Nephron progenitor cell (in vitro differentiated cells): ENCODE results near the gene ZBTB2.
A peak's percentile ranks its signal among the peaks of the same experiment; 100 is the strongest.

Experiments
- DNase-seq: peaks from one replicate; pipeline ENCODE4 v3.0.0; 2021
- H3K27ac Mint-ChIP-seq: 2 replicates; pipeline ENCODE4 v1.8.0; 2021; ENCODE audit warnings: mild to moderate bottlenecking, moderate library complexity, mixed read lengths
- H3K27me3 Mint-ChIP-seq: 2 replicates; pipeline ENCODE4 v1.8.0; 2021; ENCODE audit warnings: mild to moderate bottlenecking, low read depth, mixed read lengths; ENCODE audit not compliant: poor library complexity
- H3K36me3 Mint-ChIP-seq: 2 replicates; pipeline ENCODE4 v1.8.0; 2021; ENCODE audit warnings: low read depth, mixed read lengths
- H3K4me1 Mint-ChIP-seq: 2 replicates; pipeline ENCODE4 v1.8.0; 2021; ENCODE audit warnings: mixed read lengths
- H3K4me3 Mint-ChIP-seq: 2 replicates; pipeline ENCODE4 v1.8.0; 2021; ENCODE audit warnings: mild to moderate bottlenecking, moderate library complexity, mixed read lengths
- H3K9me3 Mint-ChIP-seq: 2 replicates; pipeline ENCODE4 v1.8.0; 2021; ENCODE audit warnings: mild to moderate bottlenecking, moderate library complexity, mixed read lengths
- CTCF ChIP-seq: fragments of 200-600 bp; sonication (generic); IDR thresholded peaks from 2 replicates; pipeline ENCODE4 v1.5.0; 2021; ENCODE audit warnings: antibody characterized with exemption

ZBTB2 gene

GRCh38 chr6:151389618-151390275 is 1.6 kb downstream of the ZBTB2 start:
- H3K4me1 Mint-ChIP-seq, result peaks cover 33% of the 10 kb centered on the region
- DNase-seq, result no peak
- H3K27ac Mint-ChIP-seq, result peak overlapping the region; percentile 97
- H3K27me3 Mint-ChIP-seq, result no peaks in the 10 kb centered on the region
- H3K36me3 Mint-ChIP-seq, result peaks cover 25% of the 10 kb centered on the region
- no peak for TF ChIP-seq CTCF
- no peaks in the 10 kb centered on the region for H3K9me3 Mint-ChIP-seq
- H3K4me3 Mint-ChIP-seq, result peak overlapping the region; percentile 91

DNA sequence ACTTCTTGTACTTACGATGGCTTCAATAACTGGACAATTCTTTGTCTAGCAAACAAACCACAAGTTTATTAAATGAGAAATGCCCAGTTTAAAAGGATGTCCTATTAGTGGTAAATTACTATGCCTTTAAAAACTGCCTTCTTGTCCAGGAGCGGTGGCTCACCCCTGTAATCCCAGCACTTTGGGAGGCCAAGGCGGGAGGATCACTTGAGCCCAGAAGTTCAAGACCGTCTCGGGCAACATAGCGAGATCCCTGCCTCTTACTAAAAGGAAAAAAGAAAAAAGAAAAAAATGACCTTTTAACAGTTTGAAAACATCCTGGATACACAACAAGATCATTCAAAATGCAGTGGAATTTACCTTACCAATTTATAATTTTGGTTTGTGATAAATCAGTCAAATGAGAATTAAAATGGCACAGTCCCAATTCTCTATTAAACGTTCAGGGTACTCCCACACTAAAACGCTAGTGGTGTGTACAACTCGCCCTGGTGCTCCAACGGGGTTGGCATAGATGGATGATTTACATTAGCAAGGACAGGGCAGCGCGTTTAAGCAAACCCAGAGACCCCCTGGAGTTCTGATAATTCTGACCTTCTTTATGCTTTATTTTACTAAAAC is 2.3 kb downstream of the ZBTB2 start:
- Mint-ChIP-seq H3K4me1 (peaks cover 29% of the 10 kb centered on the region), H3K27me3 (no peaks in the 10 kb centered on the region), H3K4me3 (peak overlapping the region; percentile 91), H3K36me3 (peaks cover 22% of the 10 kb centered on the region), H3K27ac (peak overlapping the region; percentile 97), H3K9me3 (no peaks in the 10 kb centered on the region)
- DNase-seq, result no peak
- no peak for TF ChIP-seq CTCF

DNA sequence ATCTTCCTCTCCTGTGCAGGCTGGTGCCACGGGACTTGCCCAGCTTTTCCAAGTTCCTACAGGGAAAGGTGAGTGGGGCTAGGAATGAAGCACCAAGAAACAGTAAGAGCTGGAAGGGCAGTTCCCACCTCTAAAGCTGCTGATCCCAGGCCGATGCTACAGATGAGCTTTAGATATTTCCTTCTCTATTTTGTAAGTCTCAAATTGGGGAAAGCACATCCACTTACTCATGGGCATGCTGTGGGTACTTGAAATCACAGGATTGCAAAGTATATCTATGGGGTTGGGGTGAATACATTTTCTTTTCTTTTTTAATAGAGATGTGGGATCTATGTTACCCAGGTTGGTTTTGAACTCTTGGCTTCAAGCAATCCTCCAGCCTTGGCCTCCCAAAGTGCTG is 3.1 kb downstream of the ZBTB2 start:
- DNase-seq, result no peak
- H3K9me3 Mint-ChIP-seq, result no peaks in the 10 kb centered on the region
- peaks cover 21% of the 10 kb centered on the region for H3K4me1 Mint-ChIP-seq
- H3K27me3 Mint-ChIP-seq, result no peaks in the 10 kb centered on the region
- H3K27ac Mint-ChIP-seq, result peak overlapping the region; percentile 32
- H3K4me3 Mint-ChIP-seq, result peak overlapping the region; percentile 30
- no peak for TF ChIP-seq CTCF
- H3K36me3 Mint-ChIP-seq, result peaks cover 17% of the 10 kb centered on the region

GRCh38 chr6:151387175-151387970 is 4.0 kb downstream of the ZBTB2 start:
- no peak for DNase-seq
- peaks cover 12% of the 10 kb centered on the region for H3K4me1 Mint-ChIP-seq
- no peak for TF ChIP-seq CTCF
- no peak overlapping the region for H3K4me3 Mint-ChIP-seq
- H3K9me3 Mint-ChIP-seq, result no peaks in the 10 kb centered on the region
- H3K36me3 Mint-ChIP-seq, result peaks cover 14% of the 10 kb centered on the region
- no peak overlapping the region for H3K27ac Mint-ChIP-seq
- no peaks in the 10 kb centered on the region for H3K27me3 Mint-ChIP-seq

GRCh38 chr6:151385177-151385576 is 6.2 kb downstream of the ZBTB2 start:
- TF ChIP-seq CTCF, result no peak
- no peak for DNase-seq
- Mint-ChIP-seq H3K27me3 (no peaks in the 10 kb centered on the region), H3K27ac (no peak overlapping the region), H3K9me3 (no peaks in the 10 kb centered on the region), H3K4me3 (no peak overlapping the region), H3K4me1 (peaks cover 20% of the 10 kb centered on the region), H3K36me3 (peaks cover 14% of the 10 kb centered on the region)
